OCI-LY7 (cell line): ENCODE results near the gene CDC42BPB. TPM values are rescaled to one million over a fixed set of nuclear protein-coding genes. Genes with fewer than 3 reads are reported as not detected.

ENCODE experiments used
- BruUV-seq: library from RNA; stranded (reverse); fragments of 400-500 nt; replicated peaks from 2 replicates; lab custom pipeline; 2021; lab: Mats Ljungman, UMichigan
- CTCF ChIA-PET: fragments of 300-600 bp; sonication (Branson Sonifier 250); formaldehyde crosslinking; loops from one replicate; lab custom pipeline; 2022; ENCODE audit warnings: antibody characterized with exemption; ENCODE audit not compliant: unreplicated experiment; lab: Charles Lee
- POLR2A ChIA-PET: fragments of 300-600 bp; sonication (Branson Sonifier 250); formaldehyde crosslinking; loops from one replicate; lab custom pipeline; 2022; ENCODE audit warnings: antibody characterized with exemption; lab: Charles Lee
- DNase-seq: peaks from one replicate; pipeline ENCODE4 v3.0.0-alpha.2; 2015; ENCODE audit warnings: low spot score
- H2AFZ ChIP-seq: fragments of 200-600 bp; sonication (generic), shearing (Covaris generic); 2 replicates; pipeline ENCODE4 v1.6.1; 2014; ENCODE audit warnings: mild to moderate bottlenecking, antibody characterized with exemption, low read length, moderate library complexity
- H3K27ac ChIP-seq: fragments of 200-600 bp; sonication (generic); 2 replicates; pipeline ENCODE4 v1.5.1; 2014; ENCODE audit warnings: mixed run types, low read depth, mild to moderate bottlenecking, moderate library complexity, low read length, inconsistent platforms; ENCODE audit not compliant: poor library complexity, severe bottlenecking
- H3K36me3 ChIP-seq: fragments of 200-600 bp; sonication (generic); 2 replicates; pipeline ENCODE4 v1.6.1; 2014; ENCODE audit warnings: mild to moderate bottlenecking, antibody characterized with exemption, low read length, moderate library complexity, mixed read lengths; ENCODE audit not compliant: insufficient read depth
- H3K4me1 ChIP-seq: fragments of 200-600 bp; sonication (generic); 2 replicates; pipeline ENCODE4 v1.5.1; 2014; ENCODE audit warnings: mild to moderate bottlenecking, low read length; ENCODE audit not compliant: insufficient read depth, poor library complexity, severe bottlenecking
- H3K4me2 ChIP-seq: fragments of 200-600 bp; sonication (generic); 2 replicates; pipeline ENCODE4 v1.6.1; 2014; ENCODE audit warnings: mild to moderate bottlenecking, low read length
- H3K4me3 ChIP-seq: fragments of 200-600 bp; sonication (generic); 2 replicates; pipeline ENCODE4 v1.5.1; 2014; ENCODE audit warnings: mild to moderate bottlenecking, low read depth, low read length; ENCODE audit not compliant: poor library complexity, severe bottlenecking
- H3K79me2 ChIP-seq: fragments of 200-600 bp; sonication (generic); 2 replicates; pipeline ENCODE4 v1.6.1; 2016; ENCODE audit warnings: low read depth, mild to moderate bottlenecking, low read length, moderate library complexity, mixed read lengths; ENCODE audit not compliant: insufficient read depth
- H3K9me2 ChIP-seq: fragments of 200-600 bp; sonication (generic); 2 replicates; pipeline ENCODE4 v1.6.1; 2016; ENCODE audit warnings: mild to moderate bottlenecking, low read length, mixed read lengths; ENCODE audit not compliant: insufficient read depth
- H3K9me3 ChIP-seq: fragments of 200-600 bp; sonication (generic); 2 replicates; pipeline ENCODE4 v1.6.1; 2014; ENCODE audit warnings: mild to moderate bottlenecking, mixed run types, low read length, mixed read lengths
- H4K20me1 ChIP-seq: fragments of 200-600 bp; sonication (generic); 2 replicates; pipeline ENCODE4 v1.6.1; 2014; ENCODE audit warnings: mild to moderate bottlenecking, antibody characterized with exemption, low read length, moderate library complexity, mixed read lengths; ENCODE audit not compliant: insufficient read depth
- CTCF ChIP-seq: fragments of 200-600 bp; sonication (generic); conservative IDR thresholded peaks from 2 replicates; pipeline ENCODE4 v1.5.1; 2014; ENCODE audit warnings: mild to moderate bottlenecking, antibody characterized with exemption, low read length, moderate library complexity, mixed read lengths
- EZH2phosphoT487 ChIP-seq: fragments of 200-600 bp; sonication (generic); IDR thresholded peaks from 2 replicates; pipeline ENCODE4 v1.6.1; 2018; ENCODE audit warnings: low read depth, borderline replicate concordance, mild to moderate bottlenecking, mixed run types, antibody characterized with exemption, low read length, moderate library complexity, mixed read lengths
- intact Hi-C: fragments of 100-400 bp; cut with micrococcal nuclease; formaldehyde crosslinking; loops from one replicate; pipeline ENCODE4 v1.10.0; 2022; ENCODE audit not compliant: unreplicated experiment
- total RNA-seq, 2 experiments: library from RNA; depleted of rRNA in 1 of 2; stranded (reverse); fragments of >200 nt in 1 of 2; shearing (Covaris generic) in 1 of 2; gene quantifications; 2 replicates each; pipeline ENCODE4 v1.2.3, GENCODE V29; 2014 to 2022

The CDC42BPB gene
- total RNA-seq, 2 experiments from 2014 or later: 0.03 to 0.46 TPM

DNA sequence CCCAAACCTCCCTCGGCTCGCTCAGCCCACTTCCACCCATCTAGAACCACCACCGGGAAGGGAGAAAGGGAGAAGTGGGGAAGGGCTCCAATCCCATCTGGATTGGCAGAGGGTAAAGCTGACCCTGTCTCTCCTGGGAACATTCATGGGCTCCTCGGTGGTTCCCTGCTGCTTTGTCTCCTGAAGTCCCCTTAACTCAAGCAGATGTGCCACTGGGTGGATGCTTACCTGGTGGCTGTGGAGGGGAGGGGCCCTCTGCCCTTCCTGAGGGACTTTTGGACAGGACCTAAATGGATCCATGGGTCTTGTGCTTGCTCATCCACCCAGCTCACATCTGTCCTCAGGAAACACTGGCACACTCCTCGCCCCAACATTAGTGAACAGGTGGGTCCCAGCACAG, 2.2 kb upstream of the CDC42BPB start:
- H3K79me2 ChIP-seq: no peaks in the 10 kb centered on the region
- no peak overlapping the region for H3K27ac ChIP-seq
- H2AFZ ChIP-seq: no peak overlapping the region
- BruUV-seq: no TSS peak
- no peaks in the 10 kb centered on the region for H3K4me1 ChIP-seq
- no peak for DNase-seq
- H3K9me3 ChIP-seq: no peaks in the 10 kb centered on the region
- H3K36me3 ChIP-seq: no peaks in the 10 kb centered on the region
- intact Hi-C loops: no loop called here
- TF ChIP-seq CTCF: no peak
- TF ChIP-seq EZH2phosphoT487: no peak
- H3K4me2 ChIP-seq: no peak overlapping the region
- CTCF ChIA-PET: no interaction called here
- POLR2A ChIA-PET: no interaction called here
- H3K4me3 ChIP-seq: no peak overlapping the region
- no peaks in the 10 kb centered on the region for H4K20me1 ChIP-seq
- no peaks in the 10 kb centered on the region for H3K9me2 ChIP-seq

- no peaks in the 10 kb centered on the region for H3K79me2 ChIP-seq
- no peak for DNase-seq
- H3K4me2 ChIP-seq: no peak overlapping the region
- ChIA-PET CTCF (no interaction called here), POLR2A (interaction anchor here (0.6 kb wide), 2 partner anchors 69 to 96 kb away, joined by 3 to 4 read pairs; no protein-coding TSS in a partner anchor)
- intact Hi-C loops: no loop called here
- no peak overlapping the region for H3K27ac ChIP-seq
- no peaks in the 10 kb centered on the region for H4K20me1 ChIP-seq
- no peaks in the 10 kb centered on the region for H3K9me2 ChIP-seq
- no peak overlapping the region for H2AFZ ChIP-seq
- TF ChIP-seq CTCF (no peak), EZH2phosphoT487 (no peak)
- H3K36me3 ChIP-seq: no peaks in the 10 kb centered on the region
- no peak overlapping the region for H3K4me3 ChIP-seq
- no TSS peak for BruUV-seq
- H3K9me3 ChIP-seq: no peaks in the 10 kb centered on the region
- H3K4me1 ChIP-seq: no peaks in the 10 kb centered on the region
Observed at GRCh38 chr14:103058164-103059055, 1.1 kb upstream of the CDC42BPB start.

DNA sequence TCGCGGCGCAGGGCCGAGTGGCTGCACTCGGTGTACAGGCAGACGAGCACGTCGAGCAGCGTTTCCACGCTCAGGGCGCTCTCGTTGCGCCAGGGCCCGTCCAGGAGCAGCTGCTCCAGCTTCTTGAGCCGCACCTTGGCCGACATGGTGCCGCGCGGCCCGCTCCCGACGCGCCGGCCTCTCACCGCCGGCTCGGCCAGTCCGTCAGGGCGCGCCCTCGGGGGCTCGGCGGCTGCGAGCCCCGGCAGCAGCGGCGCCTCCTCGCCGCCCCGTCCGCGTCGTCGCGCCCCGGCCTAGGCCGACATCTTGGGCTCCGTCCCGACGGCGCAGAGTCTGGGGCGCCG, 349 bp downstream of the CDC42BPB start:
- Histone ChIP-seq H3K27ac (no peak overlapping the region), H3K36me3 (no peaks in the 10 kb centered on the region), H3K9me2 (no peaks in the 10 kb centered on the region), H3K4me3 (no peak overlapping the region), H2AFZ (no peak overlapping the region), H3K4me2 (no peak overlapping the region), H3K79me2 (no peaks in the 10 kb centered on the region), H3K4me1 (no peaks in the 10 kb centered on the region), H3K9me3 (no peaks in the 10 kb centered on the region), H4K20me1 (no peaks in the 10 kb centered on the region)
- no peak for TF ChIP-seq EZH2phosphoT487
- TF ChIP-seq CTCF: no peak
- ChIA-PET CTCF (no interaction called here), POLR2A (no interaction called here)
- intact Hi-C loops: no loop called here
- no peak for DNase-seq
- no TSS peak for BruUV-seq
